K562 (cell line): Measurements from ENCODE around the gene MAGEA4.

Experiments used
- EGR1 ChIP-seq: fragments of 450-650 bp; conservative IDR thresholded peaks from 2 replicates; pipeline ENCODE4 v1.6.1; 2017; ENCODE audit warnings: mild to moderate bottlenecking
- POLR2A ChIP-seq: fragments of 450-650 bp; conservative IDR thresholded peaks from 2 replicates; pipeline ENCODE4 v1.6.1; 2016
- POLR2H ChIP-seq: IDR thresholded peaks from 2 replicates; pipeline ENCODE4 v1.6.1; 2016; ENCODE audit warnings: missing genetic modification characterization, low read depth, mild to moderate bottlenecking, control low read depth, missing compliant biosample characterization, moderate library complexity
- REST ChIP-seq, 2 experiments: fragments of 450-650 bp; formaldehyde crosslinking in 1 of 2; IDR thresholded peaks; 2 replicates each; pipeline versions ENCODE4 v1.4.0 to v1.6.1; 2014 to 2020; ENCODE audit warnings: mild to moderate bottlenecking in 2 of 2, borderline replicate concordance in 1 of 2, low read depth in 1 of 2
- ZNF384 ChIP-seq: IDR thresholded peaks from 2 replicates; pipeline ENCODE4 v1.6.1; 2012; ENCODE audit warnings: low read depth, low read length, improper control_type of control experiment

GRCh38 chrX:151970027-151970426 lies 57.3 kb downstream of the MAGEA4 start:
- TF ChIP-seq REST (IDR thresholded peaks at IDR 0.05; ENCODE audit: borderline replicate concordance) (no peak), REST (CRISPR knock-in tag; IDR thresholded peaks at IDR 0.05; ENCODE audit: low read depth) (no peak), POLR2H (tag) (no peak), POLR2A (no peak), ZNF384 (no peak), EGR1 (no peak)
